GM19468 (cell line): Measurements from ENCODE around the gene TLNRD1.

Experiments used
- ATAC-seq: cut with Tn5 transposase; IDR thresholded peaks from one replicate; pipeline ENCODE4 v1.9.1; 2021; ENCODE audit warnings: mild to moderate bottlenecking, moderate library complexity, moderate number of reproducible peaks; ENCODE audit not compliant: unreplicated experiment; ENCODE audit errors: extremely low read depth

The TLNRD1 gene

GRCh38 chr15:81050259-81050658 is 49.5 kb downstream of the TLNRD1 start:
- ATAC-seq = no peak

GRCh38 chr15:81050805-81051204 is 50.1 kb downstream of the TLNRD1 start:
- ATAC-seq = no peak

GRCh38 chr15:81052046-81052445 is 51.3 kb downstream of the TLNRD1 start:
- no peak for ATAC-seq

DNA sequence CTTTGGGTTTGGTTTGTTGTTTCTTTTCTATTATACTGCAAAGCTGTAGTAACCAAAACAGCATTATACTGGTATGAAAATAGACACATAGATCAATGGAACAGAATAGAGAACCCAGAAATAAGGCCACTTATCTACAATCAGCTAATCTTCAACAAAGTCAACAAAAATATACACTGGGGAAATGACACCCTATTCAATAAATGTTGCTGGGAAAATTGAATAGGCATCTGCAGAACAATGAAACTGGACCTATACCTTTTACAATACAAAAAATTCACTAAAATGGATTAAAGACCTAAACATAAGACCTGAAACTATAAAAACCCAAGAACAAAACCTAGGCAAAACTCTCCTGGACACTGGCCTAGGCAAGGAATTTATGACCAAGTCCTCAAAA is 52.9 kb downstream of the TLNRD1 start:
- ATAC-seq = no peak

DNA sequence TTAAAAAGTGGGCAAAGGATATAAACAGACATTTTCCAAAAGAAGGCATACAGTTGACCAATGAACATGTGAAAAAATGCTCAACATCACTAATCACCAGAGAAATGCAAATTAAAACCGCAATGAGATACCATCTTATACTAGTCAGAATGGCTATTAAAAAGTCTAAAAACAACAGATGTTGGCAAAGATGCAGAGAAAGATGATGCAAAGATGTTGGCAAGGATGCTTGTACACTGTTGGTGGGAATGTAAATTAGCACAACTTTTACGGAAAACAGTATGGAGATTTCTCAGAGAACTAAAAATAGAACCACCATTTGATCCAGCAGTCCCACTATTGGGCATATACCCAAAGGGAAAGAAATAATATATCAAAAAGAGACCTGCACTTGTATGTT is 53.5 kb downstream of the TLNRD1 start:
- no peak for ATAC-seq
